GM23248 (cell line): ENCODE data around the gene CDCP2. TPM values are rescaled to one million over a fixed set of nuclear protein-coding genes. Genes with fewer than 3 reads are reported as not detected.

Experiments used
- DNase-seq: peaks from one replicate; pipeline ENCODE4 v3.0.0-alpha.2; 2015
- H2AFZ ChIP-seq: fragments of 200-600 bp; sonication (generic); 2 replicates; pipeline ENCODE4 v1.6.1; 2016; ENCODE audit warnings: antibody characterized with exemption
- H3F3A ChIP-seq: fragments of 200-600 bp; sonication (generic); 2 replicates; pipeline ENCODE4 v1.6.1; 2016; ENCODE audit warnings: mild to moderate bottlenecking, antibody characterized with exemption, mixed run types; ENCODE audit not compliant: insufficient read depth
- H3K27ac ChIP-seq: fragments of 200-600 bp; sonication (generic); 2 replicates; pipeline ENCODE4 v1.5.1; 2016; ENCODE audit warnings: mild to moderate bottlenecking
- H3K27me3 ChIP-seq: fragments of 200-600 bp; sonication (generic); replicated peaks from 2 replicates; pipeline ENCODE4 v1.6.1; 2016; ENCODE audit warnings: mild to moderate bottlenecking; ENCODE audit not compliant: insufficient read depth
- H3K36me3 ChIP-seq: fragments of 200-600 bp; sonication (generic); 2 replicates; pipeline ENCODE4 v1.6.1; 2016; ENCODE audit warnings: low read depth, mild to moderate bottlenecking
- H3K4me1 ChIP-seq: fragments of 200-600 bp; sonication (generic); 2 replicates; pipeline ENCODE4 v1.6.1; 2016; ENCODE audit warnings: mild to moderate bottlenecking; ENCODE audit not compliant: insufficient read depth
- H3K4me2 ChIP-seq: fragments of 200-600 bp; sonication (generic); one replicate; pipeline ENCODE4 v1.6.1; 2016; ENCODE audit warnings: mild to moderate bottlenecking; ENCODE audit not compliant: unreplicated experiment
- H3K4me3 ChIP-seq: fragments of 200-600 bp; sonication (generic); 2 replicates; pipeline ENCODE4 v1.5.1; 2016; ENCODE audit warnings: mild to moderate bottlenecking
- H3K79me2 ChIP-seq: fragments of 200-600 bp; sonication (generic); 2 replicates; pipeline ENCODE4 v1.6.1; 2016; ENCODE audit warnings: mild to moderate bottlenecking; ENCODE audit not compliant: insufficient read depth
- H3K9ac ChIP-seq: fragments of 200-600 bp; sonication (generic); 2 replicates; pipeline ENCODE4 v1.6.1; 2016; ENCODE audit warnings: mild to moderate bottlenecking
- H3K9me2 ChIP-seq: fragments of 200-600 bp; sonication (generic); 2 replicates; pipeline ENCODE4 v1.6.1; 2016; ENCODE audit warnings: mixed run types, mild to moderate bottlenecking, moderate library complexity; ENCODE audit not compliant: insufficient read depth
- H3K9me3 ChIP-seq: fragments of 200-600 bp; sonication (generic); one replicate; pipeline ENCODE4 v1.6.1; 2017; ENCODE audit warnings: low read depth
- H4K20me1 ChIP-seq: fragments of 200-600 bp; sonication (generic); 2 replicates; pipeline ENCODE4 v1.6.0; 2016; ENCODE audit not compliant: insufficient read depth
- EZH2 ChIP-seq: fragments of 200-600 bp; sonication (generic); IDR thresholded peaks from 2 replicates; pipeline ENCODE4 v1.6.1; 2018; ENCODE audit warnings: antibody characterized with exemption, mild to moderate bottlenecking; ENCODE audit not compliant: insufficient read depth, poor library complexity, severe bottlenecking
- EZH2phosphoT487 ChIP-seq: fragments of 200-600 bp; sonication (generic); IDR thresholded peaks from 2 replicates; pipeline ENCODE4 v1.6.1; 2018; ENCODE audit warnings: antibody characterized with exemption, moderate library complexity, mild to moderate bottlenecking, low read depth; ENCODE audit not compliant: insufficient read depth
- WGBS, 2 experiments: methylation state at CpG; one replicate each; pipeline ENCODE4 v1.1.6; 2015 to 2017; ENCODE audit warnings: low lambda C conversion rate in 2 of 2, low coverage in 1 of 2; ENCODE audit errors: missing lambda C conversion rate in 2 of 2; 5-methylcytosine and 5-hydroxymethylcytosine counted together
- in situ Hi-C: fragments of 300-500 bp; cut with MboI; formaldehyde crosslinking; loops from 2 replicates; pipeline ENCODE4 v1.15.0; 2020
- polyA plus RNA-seq: library from polyadenylated mRNA; unstranded; fragments of >200 nt; fragmentation: Nextera tagmentation; extraction: Ambion mirVana; gene quantifications from 2 replicates; pipeline ENCODE4 v1.2.1, GENCODE V29; 2016
- total RNA-seq: library from RNA; depleted of rRNA; stranded (reverse); fragments of >200 nt; shearing (Covaris generic); gene quantifications from 2 replicates; pipeline ENCODE4 v1.2.3, GENCODE V29; 2014

CDCP2 gene
- total and polyA plus RNA-seq, 2 experiments from 2014 or later: not detected

- Histone ChIP-seq H3K9ac (no peak overlapping the region), H3K36me3 (no peaks in the 10 kb centered on the region), H3K27ac (no peak overlapping the region), H3F3A (no peaks in the 10 kb centered on the region), H3K9me2 (no peaks in the 10 kb centered on the region), H3K4me3 (no peak overlapping the region), H3K4me1 (no peaks in the 10 kb centered on the region), H3K27me3 (no peaks in the 10 kb centered on the region), H4K20me1 (no peaks in the 10 kb centered on the region), H3K79me2 (no peaks in the 10 kb centered on the region), H3K9me3 (no peaks in the 10 kb centered on the region), H3K4me2 (no peak overlapping the region), H2AFZ (no peak overlapping the region)
- 94 to 97% methylated on average over 2 of the region's 2 CpGs for WGBS, 2 experiments
- in situ Hi-C loops: loop anchor here (25.0 kb wide), 2 partner anchors 387 to 712 kb away; partner anchors contain the start of gene TTC22
- no peak for TF ChIP-seq EZH2phosphoT487
- TF ChIP-seq EZH2: no peak
- no peak for DNase-seq
Measured at GRCh38 chr1:54100500-54100899, 52.3 kb downstream of the CDCP2 start.

GRCh38 chr1:54099061-54099610 lies 53.7 kb downstream of the CDCP2 start:
- Histone ChIP-seq H3K9ac (no peak overlapping the region), H3K4me1 (no peaks in the 10 kb centered on the region), H3K4me3 (no peak overlapping the region), H4K20me1 (no peaks in the 10 kb centered on the region), H3K36me3 (no peaks in the 10 kb centered on the region), H3K9me3 (no peaks in the 10 kb centered on the region), H3F3A (no peaks in the 10 kb centered on the region), H2AFZ (no peak overlapping the region), H3K27ac (no peak overlapping the region), H3K27me3 (no peaks in the 10 kb centered on the region), H3K9me2 (no peaks in the 10 kb centered on the region), H3K4me2 (no peak overlapping the region), H3K79me2 (no peaks in the 10 kb centered on the region)
- no peak for DNase-seq
- no peak for TF ChIP-seq EZH2phosphoT487
- TF ChIP-seq EZH2: no peak
- in situ Hi-C loops: no loop called here
- 82 to 84% methylated on average over 6 of the region's 6 CpGs for WGBS, 2 experiments

- H3K4me3 ChIP-seq: no peak overlapping the region
- no peak overlapping the region for H3K4me2 ChIP-seq
- DNase-seq: no peak
- H3K9ac ChIP-seq: no peak overlapping the region
- in situ Hi-C loops: no loop called here
- H3K9me3 ChIP-seq: no peaks in the 10 kb centered on the region
- H3K4me1 ChIP-seq: no peaks in the 10 kb centered on the region
- no peaks in the 10 kb centered on the region for H3K27me3 ChIP-seq
- H3K9me2 ChIP-seq: no peaks in the 10 kb centered on the region
- TF ChIP-seq EZH2phosphoT487: no peak
- no peak for TF ChIP-seq EZH2
- H3F3A ChIP-seq: no peaks in the 10 kb centered on the region
- no peaks in the 10 kb centered on the region for H4K20me1 ChIP-seq
- no peak overlapping the region for H3K27ac ChIP-seq
- H3K79me2 ChIP-seq: no peaks in the 10 kb centered on the region
- no peaks in the 10 kb centered on the region for H3K36me3 ChIP-seq
- WGBS, 2 experiments: 88 to 91% methylated on average over 7 of the region's 7 CpGs
- H2AFZ ChIP-seq: no peak overlapping the region
Measured at GRCh38 chr1:54096877-54097240, 55.9 kb downstream of the CDCP2 start.

GRCh38 chr1:54096227-54096876 lies 56.4 kb downstream of the CDCP2 start:
- DNase-seq: no peak

More at GRCh38 chr1:54096227-54096876, 56.4 kb downstream of the CDCP2 start:
- no peak overlapping the region for H3K4me3 ChIP-seq
- no peaks in the 10 kb centered on the region for H3K36me3 ChIP-seq
- H3K27me3 ChIP-seq: no peaks in the 10 kb centered on the region
- no peaks in the 10 kb centered on the region for H3K9me2 ChIP-seq
- no peak for TF ChIP-seq EZH2
- TF ChIP-seq EZH2phosphoT487: no peak
- H3K4me2 ChIP-seq: no peak overlapping the region
- no peak overlapping the region for H3K27ac ChIP-seq
- 86 to 88% methylated on average over 25 of the region's 25 CpGs for WGBS, 2 experiments
- H3F3A ChIP-seq: no peaks in the 10 kb centered on the region
- H3K9ac ChIP-seq: no peak overlapping the region
- H3K4me1 ChIP-seq: no peaks in the 10 kb centered on the region
- H3K79me2 ChIP-seq: no peaks in the 10 kb centered on the region
- H3K9me3 ChIP-seq: no peaks in the 10 kb centered on the region
- H2AFZ ChIP-seq: no peak overlapping the region
- no peaks in the 10 kb centered on the region for H4K20me1 ChIP-seq
- in situ Hi-C loops: no loop called here
